Activated gamma-delta T cell treated with Interleukin-2 at 50 U/mL for 16 hours (primary cell): ENCODE data around the gene ABAT.
"Not testable (repeated sequence)": the region's sequence is repeated elsewhere in the genome, so short reads cannot be mapped to it uniquely, and the experiment has no call there.

ENCODE experiments used
- DNase-seq: peaks from one replicate; pipeline ENCODE4 v3.0.0-alpha.2; 2020

The ABAT gene

GRCh38 chr16:8718851-8719680 is 44.6 kb downstream of the ABAT start:
- no peak for DNase-seq

GRCh38 chr16:8720080-8720966 is 45.9 kb downstream of the ABAT start:
- DNase-seq, result no peak

- no peak for DNase-seq
Measured at GRCh38 chr16:8720967-8721308, 46.5 kb downstream of the ABAT start.

- DNase-seq, result no peak
Measured at GRCh38 chr16:8721336-8722024, 47.1 kb downstream of the ABAT start.

- DNase-seq, result no peak
Measured at GRCh38 chr16:8722025-8722348, 47.6 kb downstream of the ABAT start.

- DNase-seq, result no peak
Measured at GRCh38 chr16:8725513-8726178, 51.2 kb downstream of the ABAT start.

- no peak for DNase-seq
Measured at GRCh38 chr16:8727131-8727806, 52.9 kb downstream of the ABAT start.

GRCh38 chr16:8727857-8728618 is 53.6 kb downstream of the ABAT start:
- no peak for DNase-seq

GRCh38 chr16:8729779-8730334 is 55.4 kb downstream of the ABAT start:
- no peak for DNase-seq

GRCh38 chr16:8730335-8730915 is 56.0 kb downstream of the ABAT start:
- no peak for DNase-seq

- DNase-seq, result no peak
Measured at GRCh38 chr16:8733849-8734540, 59.6 kb downstream of the ABAT start.

GRCh38 chr16:8735574-8735973 is 61.2 kb downstream of the ABAT start:
- DNase-seq, result no peak

GRCh38 chr16:8736123-8736668 is 61.8 kb downstream of the ABAT start:
- no peak for DNase-seq

- no peak for DNase-seq
Measured at GRCh38 chr16:8739151-8739550, 64.7 kb downstream of the ABAT start.

GRCh38 chr16:8739989-8740704 is 65.7 kb downstream of the ABAT start:
- DNase-seq, result no peak

GRCh38 chr16:8740775-8741355 is 66.4 kb downstream of the ABAT start:
- DNase-seq, result no peak

- DNase-seq, result no peak
Measured at GRCh38 chr16:8741636-8742035, 67.2 kb downstream of the ABAT start.

GRCh38 chr16:8742068-8742467 is 67.7 kb downstream of the ABAT start:
- no peak for DNase-seq

- DNase-seq, result not testable (repeated sequence)
Measured at GRCh38 chr16:8748944-8749343, 74.5 kb downstream of the ABAT start.
